HCT116 (cell line): ENCODE measurements around the gene RDH14. TPM values are rescaled to one million over a fixed set of nuclear protein-coding genes. Genes with fewer than 3 reads are reported as not detected.

Experiments
- ATAC-seq: fragments of 200-7000 bp; cut with Tn5 transposase; 2 replicates; pipeline ENCODE4 v1.9.1; 2020; ENCODE audit warnings: mild to moderate bottlenecking, moderate library complexity
- BruUV-seq: library from RNA; stranded (reverse); fragments of 400-500 nt; replicated peaks from 2 replicates; lab custom pipeline; 2021; lab: Mats Ljungman, UMichigan
- CTCF ChIA-PET: fragments of 300-600 bp; sonication (Branson Sonifier 250); formaldehyde crosslinking; loops from one replicate; lab custom pipeline; 2021; ENCODE audit warnings: antibody characterized with exemption; lab: Charles Lee
- POLR2A ChIA-PET: fragments of 300-600, 350-600 bp; sonication (Branson Sonifier 250); formaldehyde crosslinking; loops from one replicate; lab custom pipeline; 2021; ENCODE audit warnings: antibody characterized with exemption; lab: Charles Lee
- RAD21 ChIA-PET, 2 experiments: fragments of 300-600 bp; sonication (Branson Sonifier 250); formaldehyde crosslinking; loops; one replicate each; lab custom pipeline; 2023; ENCODE audit warnings: low total read pairs in 2 of 2; ENCODE audit not compliant: uncharacterized antibody in 2 of 2, unreplicated experiment in 2 of 2, low non-redundant PET in 1 of 2; lab: Charles Lee
- DNase-seq: peaks from one replicate; pipeline ENCODE4 v3.0.0-alpha.2; 2010; ENCODE audit warnings: low read depth, low spot score
- H2AFZ ChIP-seq: fragments of 200-600 bp; shearing (Covaris generic), sonication (generic); 2 replicates; pipeline ENCODE4 v1.6.1; 2017; ENCODE audit warnings: low read depth, mixed run types, mixed read lengths, antibody characterized with exemption, low read length; ENCODE audit not compliant: poor library complexity, severe bottlenecking
- H3K27ac ChIP-seq: 2 replicates; pipeline ENCODE4 v1.5.1; 2012; ENCODE audit warnings: low read depth, low read length
- H3K27me3 ChIP-seq: fragments of 200-600 bp; sonication (generic); 2 replicates; pipeline ENCODE4 v1.6.1; 2016; ENCODE audit warnings: mixed run types, low read length, mixed read lengths; ENCODE audit not compliant: insufficient read depth
- H3K36me3 ChIP-seq, 2 experiments: fragments of 200-500 bp in 1 of 2; fragments of 200-600 bp in 1 of 2; sonication (Bioruptor generic) in 1 of 2; sonication (generic) in 1 of 2; 2 replicates each; pipeline versions ENCODE4 v1.5.1 to v1.6.1; 2014 to 2016; ENCODE audit warnings: low read length in 2 of 2, inconsistent platforms in 1 of 2, mixed read lengths in 1 of 2, mixed run types in 1 of 2; ENCODE audit not compliant: insufficient read depth in 2 of 2, control insufficient read depth in 1 of 2
- H3K4me1 ChIP-seq, 2 experiments: fragments of 200-600 bp in 1 of 2; sonication (generic) in 1 of 2; 2 replicates each; pipeline versions ENCODE4 v1.5.1 to v1.6.1; 2012 to 2017; ENCODE audit warnings: low read length in 2 of 2, inconsistent platforms in 1 of 2, mild to moderate bottlenecking in 1 of 2, mixed read lengths in 1 of 2, mixed run types in 1 of 2, moderate library complexity in 1 of 2; ENCODE audit not compliant: insufficient read depth in 2 of 2, control insufficient read depth in 1 of 2
- H3K4me2 ChIP-seq: fragments of 200-600 bp; sonication (generic); 2 replicates; pipeline ENCODE4 v1.6.1; 2017; ENCODE audit warnings: mixed run types, low read length, mixed read lengths
- H3K4me3 ChIP-seq, 2 experiments: fragments of 200-600 bp in 1 of 2; sonication (generic) in 1 of 2; replicated peaks in 1 of 2; 2 replicates each; pipeline ENCODE4 v1.5.1; 2011 to 2016; ENCODE audit warnings: low read length in 2 of 2, control low read depth in 1 of 2, low read depth in 1 of 2, mild to moderate bottlenecking in 1 of 2, mixed read lengths in 1 of 2, mixed run types in 1 of 2
- H3K79me2 ChIP-seq: fragments of 200-600 bp; sonication (generic); 2 replicates; pipeline ENCODE4 v1.6.1; 2017; ENCODE audit warnings: mild to moderate bottlenecking, mixed run types, low read length, moderate library complexity, mixed read lengths; ENCODE audit not compliant: insufficient read depth
- H3K9ac ChIP-seq: fragments of 200-600 bp; sonication (generic); 2 replicates; pipeline ENCODE4 v1.6.1; 2016; ENCODE audit warnings: low read length, mixed read lengths
- H3K9me2 ChIP-seq: fragments of 200-600 bp; sonication (generic), shearing (Covaris generic); 2 replicates; pipeline ENCODE4 v1.6.1; 2017; ENCODE audit warnings: mixed run types, mild to moderate bottlenecking, moderate library complexity; ENCODE audit not compliant: insufficient read depth
- H3K9me3 ChIP-seq, 2 experiments: fragments of 200-500 bp in 1 of 2; fragments of 200-600 bp in 1 of 2; sonication (Bioruptor generic) in 1 of 2; sonication (generic) in 1 of 2; 2 replicates each; pipeline ENCODE4 v1.6.1; 2014 to 2017; ENCODE audit warnings: low read length in 2 of 2, mixed read lengths in 2 of 2, inconsistent platforms in 1 of 2, low read depth in 1 of 2, mild to moderate bottlenecking in 1 of 2, mixed run types in 1 of 2, moderate library complexity in 1 of 2; ENCODE audit not compliant: control insufficient read depth in 1 of 2, insufficient read depth in 1 of 2
- H4K20me1 ChIP-seq: fragments of 200-600 bp; sonication (generic), shearing (Covaris generic); 2 replicates; pipeline ENCODE4 v1.6.1; 2017; ENCODE audit warnings: mixed run types, mild to moderate bottlenecking, moderate library complexity; ENCODE audit not compliant: insufficient read depth
- JUND ChIP-seq: IDR thresholded peaks from 2 replicates; pipeline ENCODE4 v1.6.1; 2012
- intact Hi-C: fragments of 100-400 bp; cut with micrococcal nuclease; formaldehyde crosslinking; loops from 2 replicates; pipeline ENCODE4 v1.10.0; 2022
- total RNA-seq: library from RNA; stranded (reverse); gene quantifications from one replicate; pipeline ENCODE4 v1.2.1, GENCODE V29; 2021; ENCODE audit not compliant: unreplicated experiment
- TF ChIP-seq, protein P1 (sequence below): IDR thresholded peaks from 2 replicates; pipeline ENCODE4 v1.6.1; 2011; ENCODE audit warnings: mild to moderate bottlenecking, low read length, moderate library complexity; ENCODE audit not compliant: insufficient replicate concordance; ENCODE audit errors: extremely low read depth
- TF ChIP-seq, protein P2 (sequence below): IDR thresholded peaks from 2 replicates; pipeline ENCODE4 v1.6.1; 2012

Gene RDH14
- total RNA-seq, 1 experiment from 2014 or later = 15.5 TPM

DNA sequence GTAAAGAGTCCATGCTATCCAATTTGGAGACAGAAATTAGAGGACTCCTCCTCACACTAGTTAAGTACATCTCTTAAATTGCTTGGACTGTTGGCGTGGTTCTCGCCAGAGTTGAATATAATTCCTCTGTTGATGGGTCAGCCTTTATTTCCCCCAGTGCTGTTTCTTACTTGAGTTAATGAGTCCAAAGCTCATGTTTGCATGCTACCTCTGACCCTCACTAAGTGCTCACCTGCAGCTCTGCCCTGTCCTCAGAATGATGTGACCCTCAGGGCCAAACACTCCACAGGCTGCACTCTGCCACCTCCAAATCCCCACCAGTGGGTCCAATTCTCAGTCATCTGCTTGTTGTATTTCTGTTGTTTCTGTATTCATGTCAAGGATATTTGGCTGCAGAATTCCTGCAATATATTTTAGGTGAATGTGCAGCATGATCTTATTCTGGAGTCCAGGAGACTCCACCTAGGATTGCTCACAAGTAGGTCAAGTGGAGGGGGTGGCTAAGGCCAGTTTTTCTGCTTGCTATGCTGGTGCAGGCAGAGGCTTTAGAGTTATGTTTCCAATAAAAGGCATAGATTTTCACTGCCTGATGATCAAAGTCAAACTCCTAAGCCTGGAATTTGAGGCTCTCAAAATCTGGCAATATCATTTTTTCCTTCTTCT lies 37.8 kb downstream of the RDH14 start:
- RAD21 ChIA-PET = no interaction called here
- no peak for TF ChIP-seq JUND
- TF ChIP-seq, protein P1, sequence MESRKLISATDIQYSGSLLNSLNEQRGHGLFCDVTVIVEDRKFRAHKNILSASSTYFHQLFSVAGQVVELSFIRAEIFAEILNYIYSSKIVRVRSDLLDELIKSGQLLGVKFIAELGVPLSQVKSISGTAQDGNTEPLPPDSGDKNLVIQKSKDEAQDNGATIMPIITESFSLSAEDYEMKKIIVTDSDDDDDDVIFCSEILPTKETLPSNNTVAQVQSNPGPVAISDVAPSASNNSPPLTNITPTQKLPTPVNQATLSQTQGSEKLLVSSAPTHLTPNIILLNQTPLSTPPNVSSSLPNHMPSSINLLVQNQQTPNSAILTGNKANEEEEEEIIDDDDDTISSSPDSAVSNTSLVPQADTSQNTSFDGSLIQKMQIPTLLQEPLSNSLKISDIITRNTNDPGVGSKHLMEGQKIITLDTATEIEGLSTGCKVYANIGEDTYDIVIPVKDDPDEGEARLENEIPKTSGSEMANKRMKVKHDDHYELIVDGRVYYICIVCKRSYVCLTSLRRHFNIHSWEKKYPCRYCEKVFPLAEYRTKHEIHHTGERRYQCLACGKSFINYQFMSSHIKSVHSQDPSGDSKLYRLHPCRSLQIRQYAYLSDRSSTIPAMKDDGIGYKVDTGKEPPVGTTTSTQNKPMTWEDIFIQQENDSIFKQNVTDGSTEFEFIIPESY = no peak
- TF ChIP-seq, protein P2, sequence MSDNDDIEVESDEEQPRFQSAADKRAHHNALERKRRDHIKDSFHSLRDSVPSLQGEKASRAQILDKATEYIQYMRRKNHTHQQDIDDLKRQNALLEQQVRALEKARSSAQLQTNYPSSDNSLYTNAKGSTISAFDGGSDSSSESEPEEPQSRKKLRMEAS = no peak
- H3K36me3 ChIP-seq = no peaks in the 10 kb centered on the region
- no peaks in the 10 kb centered on the region for H3K9me2 ChIP-seq
- DNase-seq = no peak
- no peak overlapping the region for H3K4me3 ChIP-seq
- no TSS peak for BruUV-seq
- POLR2A ChIA-PET = no interaction called here
- no peak overlapping the region for H2AFZ ChIP-seq
- intact Hi-C loops = loop anchor here (5.0 kb wide), 1 partner anchor 230 kb away; no protein-coding TSS in a partner anchor
- CTCF ChIA-PET = no interaction called here
- H3K27me3 ChIP-seq = no peaks in the 10 kb centered on the region
- no peak for ATAC-seq
- no peaks in the 10 kb centered on the region for H3K9me3 ChIP-seq
- no peaks in the 10 kb centered on the region for H3K4me1 ChIP-seq
- H3K9ac ChIP-seq = no peak overlapping the region
- H4K20me1 ChIP-seq = no peaks in the 10 kb centered on the region
- no peak overlapping the region for H3K4me2 ChIP-seq
- H3K27ac ChIP-seq = no peak overlapping the region
- H3K79me2 ChIP-seq = no peaks in the 10 kb centered on the region
